SKM-1 treated with dmso at 0.1 percent for 144 hours (cell line): ENCODE results near the gene SUGT1.
"Not testable (repeated sequence)": the region's sequence is repeated elsewhere in the genome, so short reads cannot be mapped to it uniquely, and the experiment has no call there.

Experiments used
- DNase-seq: peaks from one replicate; lab custom pipeline; 2025; ENCODE audit not compliant: unreplicated experiment; lab: John Stamatoyannopoulos, UW

The SUGT1 gene

DNA sequence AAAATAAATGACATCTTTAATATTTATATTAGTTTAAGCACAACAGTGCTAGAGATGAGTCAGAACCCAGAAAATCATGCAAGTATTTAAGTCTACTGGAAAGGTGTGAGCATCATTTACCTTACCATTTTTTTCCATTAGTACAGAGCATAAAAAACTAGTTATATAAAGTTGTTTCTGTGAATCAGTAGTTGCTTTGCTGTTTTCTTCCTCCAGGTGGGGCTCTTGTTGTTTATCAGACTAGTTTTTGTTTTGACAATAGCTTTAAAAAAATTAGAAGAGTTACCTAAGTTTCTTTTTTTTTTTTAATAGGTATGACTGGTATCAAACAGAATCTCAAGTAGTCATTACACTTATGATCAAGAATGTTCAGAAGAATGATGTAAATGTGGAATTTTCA lies 12.7 kb downstream of the SUGT1 start:
- DNase-seq, result no peak

DNA sequence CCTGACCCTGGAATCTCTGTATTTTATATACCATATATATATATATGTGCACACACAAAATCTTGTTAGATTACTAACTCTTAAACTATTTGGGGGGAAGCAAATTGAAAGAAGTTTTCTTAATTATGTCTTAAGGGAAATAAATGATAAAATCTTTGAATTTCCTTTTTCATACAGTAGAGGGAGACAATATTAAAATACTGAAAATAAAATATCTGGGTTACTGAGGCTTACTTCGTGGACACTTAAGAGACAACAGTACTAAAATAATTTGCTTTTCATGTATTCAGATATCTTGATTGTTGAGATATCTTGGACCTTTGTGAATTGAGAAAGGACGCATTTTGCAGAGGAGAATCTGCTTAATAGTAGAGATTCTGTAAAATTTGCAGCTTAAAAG lies 17.0 kb downstream of the SUGT1 start:
- DNase-seq, result no peak

DNA sequence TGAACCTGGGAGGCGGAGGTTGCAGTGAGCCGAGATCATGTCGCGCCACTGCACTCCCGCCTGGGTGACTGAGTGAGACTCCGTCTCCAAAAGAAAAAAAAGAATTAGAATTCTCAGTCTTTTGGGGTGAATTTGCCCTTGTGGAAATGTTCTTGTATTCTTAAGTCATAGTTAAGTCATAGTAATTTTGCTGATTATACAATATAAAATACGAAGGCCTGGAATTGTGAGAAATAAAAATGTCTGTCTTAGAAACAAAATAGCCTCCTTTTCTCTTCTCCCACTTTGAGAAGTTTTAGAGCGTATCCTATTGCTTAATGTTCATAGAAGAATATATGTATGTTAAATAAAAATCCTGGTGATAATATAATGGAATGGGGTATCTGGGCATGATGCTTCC lies 18.1 kb downstream of the SUGT1 start:
- DNase-seq, result no peak

DNA sequence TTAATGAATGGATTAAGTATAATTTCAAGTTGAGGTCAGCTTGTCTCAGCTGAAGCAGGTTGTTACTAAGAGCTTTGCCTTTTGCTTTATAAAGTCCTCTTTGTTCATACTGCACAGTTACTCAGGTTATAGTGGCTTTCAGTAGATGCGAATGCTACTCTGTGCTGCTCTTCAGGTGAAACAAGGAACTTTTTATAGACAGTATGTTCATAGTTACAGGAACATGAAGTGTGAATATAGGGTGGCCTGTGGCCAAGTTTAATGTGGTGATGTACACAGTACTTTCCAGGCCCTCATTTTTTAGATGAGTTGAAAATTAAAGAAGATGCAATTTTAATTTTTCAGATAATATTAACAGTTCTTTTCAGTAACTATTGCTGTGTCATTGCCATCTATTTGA lies 20.8 kb downstream of the SUGT1 start:
- no peak for DNase-seq

DNA sequence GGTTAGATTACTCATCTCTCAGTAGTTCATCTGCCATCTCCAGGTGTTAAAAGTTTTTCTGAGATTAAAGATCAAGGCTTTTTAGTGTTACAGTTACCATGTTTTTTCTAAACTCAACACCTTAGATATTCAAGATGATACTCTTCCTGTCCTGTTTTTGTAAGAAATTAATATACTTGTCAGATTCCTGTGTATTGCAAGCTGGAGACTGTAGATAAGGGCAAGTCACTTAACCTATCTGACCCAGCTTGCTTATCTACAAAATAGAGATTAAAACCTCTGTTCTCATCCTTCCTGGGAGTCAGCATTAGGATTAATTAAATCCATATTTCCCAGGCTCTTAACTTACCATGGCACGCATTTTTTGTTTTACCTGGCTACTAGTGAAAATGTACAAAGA lies 25.2 kb downstream of the SUGT1 start:
- DNase-seq, result no peak

DNA sequence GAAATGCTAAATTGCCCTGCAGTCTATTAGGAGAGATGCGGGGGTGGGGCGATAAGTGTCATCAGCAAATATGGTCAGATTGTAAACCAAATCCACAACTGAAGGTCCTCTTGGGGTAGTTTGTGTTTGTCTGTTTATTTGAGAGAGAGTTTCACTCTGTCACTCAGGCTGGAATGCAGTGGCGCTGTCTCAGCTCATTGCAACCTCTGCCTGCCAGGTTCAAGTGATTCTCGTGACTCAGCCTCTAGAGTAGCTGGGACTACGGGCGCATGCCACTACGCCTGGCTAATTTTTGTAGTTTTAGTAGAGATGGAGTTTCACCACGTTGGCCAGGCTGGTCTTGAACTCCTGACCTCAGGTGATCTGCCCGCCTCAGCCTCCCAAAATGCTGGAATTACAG lies 33.2 kb downstream of the SUGT1 start:
- not testable (repeated sequence) for DNase-seq

DNA sequence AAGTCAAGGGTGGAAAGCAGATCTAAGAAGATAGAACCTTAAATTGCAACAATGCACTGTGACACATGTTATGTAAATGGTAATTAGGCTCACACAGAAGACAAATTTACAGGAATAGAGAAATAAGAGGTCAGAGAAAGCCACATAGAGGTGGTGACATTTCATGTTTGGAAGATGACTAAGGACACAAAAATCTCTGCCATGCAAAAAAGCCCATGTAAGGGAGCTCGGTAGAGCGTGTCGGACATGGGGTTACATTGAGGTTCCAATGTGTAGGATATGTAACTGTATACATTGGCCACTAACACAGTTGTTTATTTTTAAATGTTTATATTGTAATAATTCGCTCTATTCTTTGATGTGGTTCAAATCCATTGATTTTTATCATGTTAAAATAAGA lies 33.7 kb downstream of the SUGT1 start:
- DNase-seq, result no peak

DNA sequence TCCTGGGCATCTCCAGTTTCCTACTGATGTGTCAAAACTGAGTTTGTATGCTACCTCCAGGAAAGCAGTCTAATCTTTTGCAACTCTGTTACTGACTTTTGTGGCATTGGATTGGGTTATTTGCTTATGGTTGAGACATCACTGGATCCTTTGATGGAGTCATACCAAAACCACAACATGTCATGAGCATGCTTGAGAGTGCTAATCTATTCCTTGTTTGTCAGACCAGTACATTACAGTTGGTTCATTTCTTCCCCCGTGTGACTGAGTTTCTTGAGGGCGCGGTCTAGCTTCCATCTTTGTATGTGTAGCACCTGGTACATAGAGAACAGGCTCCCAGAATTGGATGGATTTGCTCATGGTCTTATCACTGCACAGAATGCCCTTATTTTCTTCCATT lies 43.2 kb downstream of the SUGT1 start:
- peak; percentile 51 for DNase-seq

DNA sequence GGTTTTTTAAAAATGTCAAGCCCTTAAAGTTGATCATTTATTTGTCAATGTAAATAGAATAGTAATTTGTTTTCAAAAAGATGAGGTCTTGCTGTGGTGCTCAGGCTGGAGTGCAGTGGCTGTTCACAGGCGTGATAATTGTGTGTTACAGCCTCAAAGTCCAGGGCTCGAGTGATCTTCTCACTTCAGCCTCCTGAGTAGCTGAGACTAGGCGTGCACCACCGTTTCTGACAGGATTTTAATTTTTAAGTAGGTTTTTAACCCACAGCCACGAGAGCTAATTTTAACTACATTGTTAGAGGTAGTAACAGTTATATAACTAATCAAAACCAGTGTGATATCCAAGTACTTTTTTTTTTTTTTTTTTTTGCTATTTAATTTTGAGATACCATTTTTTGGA lies 43.9 kb downstream of the SUGT1 start:
- DNase-seq, result no peak

DNA sequence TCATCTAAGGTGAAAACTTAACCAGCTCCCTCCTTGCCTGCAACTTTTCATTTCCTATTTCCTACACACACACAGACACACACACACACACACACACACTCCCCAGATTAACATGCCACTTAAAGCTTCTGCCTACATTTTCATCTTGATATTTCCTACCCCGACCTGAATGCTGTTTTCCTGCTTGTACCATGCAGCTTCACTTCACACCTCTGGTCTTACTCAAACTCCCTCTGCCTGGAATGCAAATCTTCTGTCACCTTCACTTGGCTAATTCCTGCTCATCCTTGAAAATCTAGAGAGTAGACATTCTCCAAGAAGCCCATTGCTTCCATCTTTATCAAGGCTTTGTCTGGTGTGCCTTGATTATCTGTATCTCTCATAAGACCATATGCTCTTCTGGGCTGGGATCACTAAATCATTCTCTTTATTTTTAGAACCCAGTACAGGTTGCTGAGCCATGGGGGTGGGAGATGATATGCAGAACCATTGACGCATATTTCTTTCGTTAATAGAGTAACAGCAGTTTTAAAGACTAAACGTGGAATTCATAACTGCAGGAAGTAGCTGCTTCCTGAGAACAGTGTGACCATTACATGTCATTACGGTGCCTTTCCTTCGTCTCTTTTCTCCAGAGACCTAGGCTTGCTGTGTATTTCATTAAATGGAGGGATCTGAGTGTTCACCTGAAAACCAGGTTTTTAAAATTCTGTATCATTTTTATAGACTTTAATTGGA lies 49.3 kb downstream of the SUGT1 start:
- DNase-seq, result no peak

DNA sequence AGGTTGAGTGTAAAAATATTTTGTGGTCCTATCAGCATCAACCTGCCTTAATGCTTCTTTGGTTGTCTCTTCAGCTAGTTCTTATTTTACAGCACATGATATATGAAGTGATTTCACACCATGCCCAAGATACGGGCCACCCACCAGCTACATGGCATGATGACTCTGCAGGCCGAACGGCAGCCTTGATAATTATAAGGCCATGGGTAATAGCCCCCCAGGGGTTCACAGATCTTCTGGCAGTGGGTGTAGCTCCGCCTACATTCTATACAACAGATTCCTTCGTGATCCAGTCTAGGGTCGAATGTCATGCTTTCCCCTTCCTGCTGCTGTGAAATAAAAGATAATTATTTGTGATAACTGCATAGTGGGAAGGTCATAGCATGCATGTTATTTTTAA lies 50.8 kb downstream of the SUGT1 start:
- no peak for DNase-seq

DNA sequence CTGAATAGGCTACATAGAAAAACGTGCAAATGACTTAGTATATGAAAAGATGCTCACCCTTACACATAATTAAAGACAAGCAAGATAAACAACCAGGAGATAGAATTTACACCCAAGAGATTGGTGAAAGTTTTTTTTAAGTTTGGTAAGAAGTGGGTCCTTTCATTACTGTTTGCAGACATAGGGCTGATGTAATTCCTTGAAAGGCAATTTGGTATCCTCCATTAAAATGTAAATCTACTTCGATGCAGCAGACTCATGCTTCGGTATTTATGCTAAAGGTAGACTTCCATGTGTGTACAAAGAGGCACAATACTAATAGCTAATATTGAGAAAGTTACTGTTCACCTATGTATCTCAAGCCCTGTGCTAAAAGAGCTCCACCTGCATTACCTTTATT lies 53.4 kb downstream of the SUGT1 start:
- no peak for DNase-seq

DNA sequence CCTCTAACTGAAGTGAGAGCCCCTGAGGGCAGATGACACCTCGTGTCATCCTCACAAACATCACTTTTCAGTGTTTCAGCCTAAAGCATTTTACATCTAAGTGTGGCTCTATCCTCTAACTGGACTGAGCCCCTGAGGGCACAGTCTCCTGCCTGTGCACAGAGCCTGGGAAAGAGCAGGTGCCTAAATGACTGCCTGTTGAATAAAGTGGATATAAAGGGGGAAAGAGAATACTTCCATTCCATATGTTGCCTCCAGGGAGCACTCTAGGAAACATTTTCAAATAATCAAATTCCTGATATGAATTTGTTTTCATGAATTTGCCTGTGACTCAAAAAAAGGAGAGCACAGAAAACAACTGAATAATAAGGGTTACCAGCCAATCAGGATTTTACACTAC lies 54.7 kb downstream of the SUGT1 start:
- no peak for DNase-seq

DNA sequence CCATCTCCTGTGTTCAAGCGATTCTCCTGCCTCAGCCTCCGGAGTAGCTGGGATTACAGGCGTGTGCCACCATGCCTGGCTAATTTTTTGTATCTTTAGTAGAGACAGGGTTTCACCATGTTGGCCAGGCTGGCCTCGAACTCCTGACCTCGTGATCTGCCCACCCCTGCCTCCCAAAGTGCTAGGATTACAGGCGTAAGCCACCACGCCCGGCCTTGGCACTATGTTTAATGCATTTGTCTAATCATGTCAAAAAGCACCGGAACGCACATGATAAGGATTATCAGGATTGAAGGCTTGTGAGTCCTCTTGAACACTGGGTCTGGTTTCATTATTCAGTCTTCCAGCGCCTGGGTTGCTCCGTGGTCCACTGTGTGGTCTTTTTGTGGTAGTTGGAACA lies 55.6 kb downstream of the SUGT1 start:
- DNase-seq, result not testable (repeated sequence)

DNA sequence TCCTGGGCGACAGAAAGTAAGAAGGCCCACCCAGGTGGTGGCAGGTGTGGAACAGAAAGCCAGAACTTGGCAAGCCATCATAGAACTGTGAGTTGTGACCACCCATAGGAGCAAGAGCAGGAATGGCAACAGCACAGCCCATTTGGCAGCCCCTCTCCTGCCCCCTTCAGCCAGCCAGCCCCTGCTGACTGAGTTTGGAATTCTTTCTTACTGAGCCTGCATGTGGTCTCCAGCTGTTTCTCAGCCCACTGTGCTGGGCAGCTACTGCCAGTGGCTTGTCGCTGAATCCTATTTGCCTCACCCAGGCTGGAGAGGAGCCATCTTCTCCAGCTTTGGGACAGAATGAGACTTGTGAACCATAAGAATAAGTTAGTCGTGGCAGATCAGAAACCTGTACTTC lies 58.6 kb downstream of the SUGT1 start:
- no peak for DNase-seq

DNA sequence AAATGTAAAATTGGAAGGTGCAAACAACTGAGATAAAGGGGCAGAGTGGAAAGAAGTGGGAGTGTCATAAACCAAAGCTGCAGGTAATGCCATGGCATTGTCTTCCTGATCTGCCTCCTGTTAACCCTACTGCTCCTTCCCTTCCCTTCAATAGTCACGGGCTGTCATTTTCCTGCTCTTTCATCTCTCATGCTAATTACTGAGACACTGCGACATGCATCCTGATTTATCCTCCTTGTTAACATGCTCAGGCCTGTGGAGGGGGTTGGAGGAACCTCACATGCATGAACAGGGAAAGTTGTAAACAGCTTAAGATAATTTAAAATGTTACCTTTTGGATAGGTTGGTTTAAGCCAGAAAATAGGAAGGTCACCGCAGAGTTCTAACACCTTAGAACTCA lies 59.7 kb downstream of the SUGT1 start:
- DNase-seq, result no peak

DNA sequence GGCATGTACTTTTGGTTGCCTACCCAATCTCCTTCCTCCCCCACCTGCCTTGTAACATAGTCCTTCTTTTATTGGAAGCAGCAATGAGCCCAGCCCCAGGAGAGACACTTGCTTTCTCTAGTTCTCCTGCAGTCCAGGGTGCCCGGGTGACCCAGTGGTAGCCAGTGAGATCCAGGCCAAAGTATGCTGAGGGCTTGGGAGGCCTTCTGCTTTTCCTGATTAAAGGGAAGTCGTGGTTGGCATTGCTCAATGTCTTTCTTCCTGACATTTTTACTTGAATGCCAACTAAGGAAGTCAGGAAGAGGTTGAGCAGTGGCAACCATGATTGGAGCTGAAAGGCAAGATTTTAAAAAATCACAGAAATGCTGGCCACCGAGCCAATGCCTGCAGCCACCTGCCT lies 61.3 kb downstream of the SUGT1 start:
- DNase-seq, result peak; percentile 39

DNA sequence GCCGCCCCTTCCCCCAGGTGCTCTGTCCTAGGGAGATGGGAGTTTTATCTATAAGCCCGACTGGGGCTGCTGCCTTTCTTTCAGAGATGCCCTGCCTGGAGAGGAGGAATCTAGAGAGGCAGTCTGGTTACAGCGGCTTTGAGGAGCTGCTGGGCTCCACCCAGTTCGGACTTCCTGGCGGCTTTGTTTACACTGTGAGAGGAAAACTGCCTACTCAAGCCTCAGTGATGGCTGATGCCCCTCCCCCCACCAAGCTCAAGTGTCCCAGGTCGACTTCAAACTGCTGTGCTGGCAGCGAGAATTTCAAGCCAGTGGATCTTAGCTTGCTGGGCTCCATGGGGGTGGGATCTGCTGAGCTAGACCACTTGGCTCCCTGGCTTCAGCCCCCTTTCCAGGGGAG lies 68.3 kb downstream of the SUGT1 start:
- DNase-seq, result not testable (repeated sequence)

DNA sequence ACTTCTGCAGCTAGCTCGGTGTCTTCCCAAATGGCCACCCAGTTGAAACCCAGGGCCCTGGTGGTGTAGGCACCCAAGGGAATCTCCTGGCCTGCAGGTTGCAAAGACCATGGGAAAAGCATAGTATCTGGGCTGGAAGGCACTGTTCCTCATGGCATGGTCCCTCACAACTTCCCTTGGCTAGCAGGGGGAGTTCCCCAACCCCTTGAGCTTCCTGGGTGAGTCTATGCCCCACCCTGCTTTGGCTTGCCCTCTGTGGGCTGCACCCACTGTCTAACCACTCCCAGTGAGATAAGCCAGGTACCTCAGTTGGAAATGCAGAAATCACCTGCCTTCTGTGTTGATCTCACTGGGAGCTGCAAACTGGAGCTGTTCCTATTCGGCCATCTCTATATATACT lies 68.7 kb downstream of the SUGT1 start:
- not testable (repeated sequence) for DNase-seq

DNA sequence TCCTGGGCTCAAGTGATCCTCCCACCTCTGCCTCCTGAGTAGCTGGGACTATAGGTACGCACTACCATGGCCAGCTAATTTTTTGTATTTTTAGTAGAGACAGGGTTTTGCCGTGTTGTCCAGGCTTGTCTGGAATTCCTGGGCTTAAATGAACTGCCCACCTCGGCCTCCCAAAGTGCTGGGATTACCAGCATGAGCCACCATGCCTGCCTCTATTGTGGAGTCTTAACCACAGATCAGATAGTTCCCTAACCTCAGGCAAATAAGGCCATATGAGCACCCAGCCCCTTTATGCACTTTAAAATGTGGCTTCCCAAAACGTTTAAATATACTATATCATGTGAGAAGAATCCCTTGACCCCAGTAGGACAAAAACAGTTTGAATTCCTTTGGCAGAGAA lies 70.5 kb downstream of the SUGT1 start:
- DNase-seq, result no peak

DNA sequence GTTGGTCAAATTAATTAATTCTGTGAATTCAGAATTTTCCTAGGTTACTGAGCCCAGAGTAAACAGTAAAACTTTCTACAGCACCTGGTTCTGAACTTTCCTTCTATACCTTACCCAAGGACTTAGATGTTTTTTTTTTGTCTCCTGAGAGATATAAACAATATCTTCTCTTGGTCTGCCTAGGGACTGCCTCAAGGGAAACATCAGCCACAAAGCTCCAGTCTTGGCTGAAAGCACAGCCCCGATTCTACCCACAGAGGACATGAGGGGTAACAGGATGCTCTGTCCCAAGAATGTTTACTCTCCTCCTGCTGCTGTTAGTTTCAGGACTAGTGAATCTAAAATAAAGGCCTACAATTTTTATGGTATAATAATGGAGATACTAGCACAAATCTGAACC lies 72.7 kb downstream of the SUGT1 start:
- no peak for DNase-seq

DNA sequence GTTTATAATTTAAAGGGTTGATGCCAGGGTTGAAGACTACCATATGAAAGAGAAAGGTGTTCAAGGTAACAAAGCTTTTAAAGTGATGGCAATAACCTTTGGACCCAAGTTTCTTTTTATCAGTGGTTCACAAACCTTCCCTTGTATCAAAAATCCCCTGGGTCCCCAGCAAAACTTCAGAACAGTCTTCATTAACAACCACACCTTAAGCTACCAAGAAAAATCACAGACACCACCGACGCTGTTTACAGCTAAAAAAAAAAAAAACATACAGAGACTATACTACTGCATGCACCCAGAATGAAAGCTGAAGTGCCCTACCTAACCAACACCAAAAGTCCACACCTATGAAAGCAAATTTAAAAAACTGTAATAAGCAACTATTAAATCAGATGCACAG lies 73.6 kb downstream of the SUGT1 start:
- no peak for DNase-seq

DNA sequence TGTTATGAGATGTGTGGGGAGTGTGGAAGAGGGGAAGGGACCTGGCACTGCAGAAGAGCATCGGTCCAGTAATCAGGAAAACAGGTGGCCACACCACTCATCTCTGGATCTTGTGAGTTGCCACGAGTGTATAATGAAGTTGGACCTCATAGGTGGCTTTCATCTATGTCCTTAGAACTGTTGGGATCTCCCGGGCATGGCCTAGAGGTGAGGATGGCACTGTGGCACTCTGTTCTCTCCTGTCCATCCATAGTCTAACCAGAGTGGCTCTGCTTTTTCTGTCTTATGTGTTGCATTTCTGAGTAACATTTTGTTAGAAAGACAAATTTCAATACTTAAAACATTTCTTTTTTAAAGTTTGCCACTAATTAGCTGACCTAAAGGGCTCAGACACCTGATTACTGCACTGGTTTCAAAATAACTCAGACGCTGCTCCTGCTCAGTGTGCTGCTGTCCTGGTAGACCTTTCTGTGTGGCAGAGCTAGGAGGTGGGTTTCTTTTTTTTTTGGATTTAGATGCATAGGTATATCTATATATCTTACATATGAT lies 81.5 kb downstream of the SUGT1 start:
- no peak for DNase-seq
